Glomerular endothelial cell (primary cell): ENCODE measurements around the gene ARFGAP1. TPM values are rescaled to one million over a fixed set of nuclear protein-coding genes. Genes with fewer than 3 reads are reported as not detected.

ENCODE experiments used
- DNase-seq: peaks from one replicate; pipeline ENCODE4 v3.0.0-alpha.2; 2011; ENCODE audit warnings: low read depth, low spot score; ENCODE audit errors: extremely low read depth
- total RNA-seq: library from RNA; depleted of rRNA; stranded (reverse); fragments of >200 nt; gene quantifications from 2 replicates; pipeline ENCODE4 v1.2.3, GENCODE V29; 2015

The ARFGAP1 gene
- total RNA-seq, 1 donor from 2014 or later = 94.6 TPM

- DNase-seq = no peak
Measured at GRCh38 chr20:63259734-63260460, 12.7 kb upstream of the ARFGAP1 start.

- DNase-seq = no peak
Measured at GRCh38 chr20:63260521-63260920, 12.1 kb upstream of the ARFGAP1 start.

- DNase-seq = no peak
Measured at GRCh38 chr20:63261060-63261794, 11.4 kb upstream of the ARFGAP1 start.

GRCh38 chr20:63261795-63262528 is 10.7 kb upstream of the ARFGAP1 start:
- DNase-seq = no peak

- no peak for DNase-seq
Measured at GRCh38 chr20:63262836-63263235, 9.8 kb upstream of the ARFGAP1 start.

- DNase-seq = no peak
Measured at GRCh38 chr20:63264000-63264399, 8.6 kb upstream of the ARFGAP1 start.

- no peak for DNase-seq
Measured at GRCh38 chr20:63264519-63264918, 8.1 kb upstream of the ARFGAP1 start.

- DNase-seq = no peak
Measured at GRCh38 chr20:63265891-63266515, 6.6 kb upstream of the ARFGAP1 start.

- DNase-seq = no peak
Measured at GRCh38 chr20:63267691-63268090, 4.9 kb upstream of the ARFGAP1 start.

- no peak for DNase-seq
Measured at GRCh38 chr20:63268256-63268655, 4.4 kb upstream of the ARFGAP1 start.

GRCh38 chr20:63268671-63269439 is 3.8 kb upstream of the ARFGAP1 start:
- no peak for DNase-seq

GRCh38 chr20:63269724-63270123 is 2.9 kb upstream of the ARFGAP1 start:
- DNase-seq = no peak

GRCh38 chr20:63270606-63271325 is 1.8 kb upstream of the ARFGAP1 start:
- DNase-seq = no peak

- no peak for DNase-seq
Measured at GRCh38 chr20:63273059-63273579, 506 bp downstream of the ARFGAP1 start.

GRCh38 chr20:63273635-63274380 is 1.2 kb downstream of the ARFGAP1 start:
- DNase-seq = no peak

- DNase-seq = no peak
Measured at GRCh38 chr20:63274381-63275228, 2.0 kb downstream of the ARFGAP1 start.

- no peak for DNase-seq
Measured at GRCh38 chr20:63275825-63276224, 3.2 kb downstream of the ARFGAP1 start.

- no peak for DNase-seq
Measured at GRCh38 chr20:63276956-63277355, 4.3 kb downstream of the ARFGAP1 start.
